ENCODE data around the gene NUPR1.
A peak's percentile ranks its signal among the peaks of the same experiment; 100 is the strongest.

Gene NUPR1

DNA sequence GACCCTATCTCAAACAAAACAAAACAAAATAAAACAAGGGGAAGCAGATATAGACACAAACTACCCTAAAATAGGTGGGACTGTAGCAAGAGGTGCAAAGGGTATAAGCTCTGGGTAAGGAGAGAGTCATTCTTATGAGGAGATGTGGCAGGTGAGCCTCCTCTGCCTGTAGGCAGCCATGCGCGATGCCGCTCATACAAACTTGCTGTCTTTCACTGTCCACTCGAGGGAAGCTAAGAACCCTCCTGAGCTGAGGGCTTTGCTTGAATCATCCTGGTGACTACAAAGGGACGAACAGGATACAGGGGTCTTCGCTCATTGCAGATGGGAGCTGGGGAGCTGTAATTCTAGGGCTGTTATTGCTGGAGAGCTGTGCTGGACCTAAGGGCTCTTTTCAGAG is 17.3 kb downstream of the NUPR1 start:
- no peaks in the 10 kb centered on the region for H3K27me3 ChIP-seq (ENCODE audit: insufficient read depth, low read length, poor library complexity, severe bottlenecking)
- TF ChIP-seq, protein P1, sequence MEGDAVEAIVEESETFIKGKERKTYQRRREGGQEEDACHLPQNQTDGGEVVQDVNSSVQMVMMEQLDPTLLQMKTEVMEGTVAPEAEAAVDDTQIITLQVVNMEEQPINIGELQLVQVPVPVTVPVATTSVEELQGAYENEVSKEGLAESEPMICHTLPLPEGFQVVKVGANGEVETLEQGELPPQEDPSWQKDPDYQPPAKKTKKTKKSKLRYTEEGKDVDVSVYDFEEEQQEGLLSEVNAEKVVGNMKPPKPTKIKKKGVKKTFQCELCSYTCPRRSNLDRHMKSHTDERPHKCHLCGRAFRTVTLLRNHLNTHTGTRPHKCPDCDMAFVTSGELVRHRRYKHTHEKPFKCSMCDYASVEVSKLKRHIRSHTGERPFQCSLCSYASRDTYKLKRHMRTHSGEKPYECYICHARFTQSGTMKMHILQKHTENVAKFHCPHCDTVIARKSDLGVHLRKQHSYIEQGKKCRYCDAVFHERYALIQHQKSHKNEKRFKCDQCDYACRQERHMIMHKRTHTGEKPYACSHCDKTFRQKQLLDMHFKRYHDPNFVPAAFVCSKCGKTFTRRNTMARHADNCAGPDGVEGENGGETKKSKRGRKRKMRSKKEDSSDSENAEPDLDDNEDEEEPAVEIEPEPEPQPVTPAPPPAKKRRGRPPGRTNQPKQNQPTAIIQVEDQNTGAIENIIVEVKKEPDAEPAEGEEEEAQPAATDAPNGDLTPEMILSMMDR (conservative IDR thresholded peaks at IDR 0.05; ENCODE audit: low read length), result no peak
- no peaks in the 10 kb centered on the region for H3K4me1 ChIP-seq (ENCODE audit: insufficient read depth, low read length, poor library complexity, severe bottlenecking)
- no peak overlapping the region for H3K4me3 ChIP-seq (ENCODE audit: low read length, poor library complexity, severe bottlenecking)
- no peak overlapping the region for H3K9ac ChIP-seq (ENCODE audit: low read depth, low read length, poor library complexity, severe bottlenecking)
- no peaks in the 10 kb centered on the region for H3K9me2 ChIP-seq (replicated peaks; ENCODE audit: low read depth, low read length)
- no peaks in the 10 kb centered on the region for H4K20me1 ChIP-seq (ENCODE audit: insufficient read depth, low read length, poor library complexity, severe bottlenecking)
- H3K4me2 ChIP-seq (ENCODE audit: low read depth, low read length, poor library complexity, severe bottlenecking), result no peak overlapping the region
- no peaks in the 10 kb centered on the region for H3K9me3 ChIP-seq (ENCODE audit: insufficient read depth, low read depth, low read length)
- H2AFZ ChIP-seq (ENCODE audit: low read length), result no peak overlapping the region
- no peaks in the 10 kb centered on the region for H3K79me2 ChIP-seq (ENCODE audit: insufficient read depth, low read length)
- no peaks in the 10 kb centered on the region for H3K36me3 ChIP-seq (ENCODE audit: insufficient read depth, low read length)
- H3F3A ChIP-seq (ENCODE audit: low read depth), result no peaks in the 10 kb centered on the region

DNA sequence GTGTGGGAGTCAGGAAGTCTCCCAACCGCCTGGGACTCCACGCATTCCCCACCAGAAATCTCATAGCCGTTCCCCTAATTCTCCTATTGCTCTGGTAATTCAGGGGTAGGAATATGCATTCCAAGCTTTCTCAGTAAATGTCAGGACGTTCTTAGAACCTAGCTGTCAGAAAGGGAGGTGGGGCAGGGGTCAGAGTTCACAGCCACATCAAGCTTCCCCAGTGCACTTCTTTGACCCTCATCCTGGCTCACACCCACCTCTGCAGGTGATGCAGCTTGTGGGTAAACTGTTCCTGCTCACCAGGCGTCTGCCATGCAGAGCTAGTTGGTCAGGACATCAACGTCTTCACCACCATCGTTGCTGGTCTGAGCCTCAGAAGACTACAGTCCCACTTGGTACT is 18.1 kb downstream of the NUPR1 start:
- H3K79me2 ChIP-seq (ENCODE audit: insufficient read depth, low read length), result no peaks in the 10 kb centered on the region
- no peaks in the 10 kb centered on the region for H3K9me3 ChIP-seq (ENCODE audit: insufficient read depth, low read depth, low read length)
- no peaks in the 10 kb centered on the region for H3K9me2 ChIP-seq (replicated peaks; ENCODE audit: low read depth, low read length)
- H3K4me1 ChIP-seq (ENCODE audit: insufficient read depth, low read length, poor library complexity, severe bottlenecking), result no peaks in the 10 kb centered on the region
- H3F3A ChIP-seq (ENCODE audit: low read depth), result no peaks in the 10 kb centered on the region
- H3K9ac ChIP-seq (ENCODE audit: low read depth, low read length, poor library complexity, severe bottlenecking), result no peak overlapping the region
- TF ChIP-seq EZH2phosphoT487 (IDR thresholded peaks at IDR 0.05; ENCODE audit: borderline replicate concordance), result no peak
- TF ChIP-seq, protein P1 (conservative IDR thresholded peaks at IDR 0.05; ENCODE audit: low read length), result no peak
- no peaks in the 10 kb centered on the region for H3K27me3 ChIP-seq (ENCODE audit: insufficient read depth, low read length, poor library complexity, severe bottlenecking)
- no peaks in the 10 kb centered on the region for H4K20me1 ChIP-seq (ENCODE audit: insufficient read depth, low read length, poor library complexity, severe bottlenecking)
- H2AFZ ChIP-seq (ENCODE audit: low read length), result no peak overlapping the region
- no peaks in the 10 kb centered on the region for H3K36me3 ChIP-seq (ENCODE audit: insufficient read depth, low read length)
- no peak overlapping the region for H3K4me3 ChIP-seq (ENCODE audit: low read length, poor library complexity, severe bottlenecking)
- H3K4me2 ChIP-seq (ENCODE audit: low read depth, low read length, poor library complexity, severe bottlenecking), result no peak overlapping the region

DNA sequence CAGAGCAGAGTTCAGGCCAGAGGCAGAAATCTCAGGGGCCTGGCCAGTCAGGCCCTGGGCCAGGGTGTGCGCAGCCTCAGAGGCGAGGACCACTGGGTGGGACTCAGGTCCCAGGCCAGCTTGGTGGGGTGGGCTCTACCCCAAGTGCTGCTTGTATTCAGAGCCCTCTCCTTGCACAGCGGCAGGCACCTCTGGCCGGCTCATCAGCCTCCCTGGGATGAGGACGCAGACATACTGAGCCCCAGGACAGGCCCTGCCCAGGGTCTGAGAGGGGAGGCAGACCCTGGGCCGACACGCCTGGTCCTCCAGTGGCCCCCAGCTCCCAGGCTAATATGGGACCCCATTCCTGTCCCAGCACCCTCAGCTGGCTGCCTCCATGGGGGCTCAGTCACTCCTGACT is 24.5 kb downstream of the NUPR1 start:
- H3K36me3 ChIP-seq (ENCODE audit: insufficient read depth, low read length), result no peaks in the 10 kb centered on the region
- H3F3A ChIP-seq (ENCODE audit: low read depth), result no peaks in the 10 kb centered on the region
- TF ChIP-seq, protein P1 (conservative IDR thresholded peaks at IDR 0.05; ENCODE audit: low read length), result no peak
- no peak for TF ChIP-seq EZH2phosphoT487 (IDR thresholded peaks at IDR 0.05; ENCODE audit: borderline replicate concordance)
- peak overlapping the region; percentile 83 for H2AFZ ChIP-seq (ENCODE audit: low read length)
- no peaks in the 10 kb centered on the region for H3K27me3 ChIP-seq (ENCODE audit: insufficient read depth, low read length, poor library complexity, severe bottlenecking)
- no peaks in the 10 kb centered on the region for H3K9me3 ChIP-seq (ENCODE audit: insufficient read depth, low read depth, low read length)
- H3K4me1 ChIP-seq (ENCODE audit: insufficient read depth, low read length, poor library complexity, severe bottlenecking), result peaks cover 14% of the 10 kb centered on the region
- H4K20me1 ChIP-seq (ENCODE audit: insufficient read depth, low read length, poor library complexity, severe bottlenecking), result no peaks in the 10 kb centered on the region
- H3K4me3 ChIP-seq (ENCODE audit: low read length, poor library complexity, severe bottlenecking), result no peak overlapping the region
- no peaks in the 10 kb centered on the region for H3K9me2 ChIP-seq (replicated peaks; ENCODE audit: low read depth, low read length)
- H3K9ac ChIP-seq (ENCODE audit: low read depth, low read length, poor library complexity, severe bottlenecking), result peak overlapping the region; percentile 36
- no peaks in the 10 kb centered on the region for H3K79me2 ChIP-seq (ENCODE audit: insufficient read depth, low read length)
- H3K4me2 ChIP-seq (ENCODE audit: low read depth, low read length, poor library complexity, severe bottlenecking), result peak overlapping the region; percentile 37

Data from Loucy (cell line).